Adipose tissue (tissue), 3 donors: ENCODE results near the gene FOXO6. TPM values are rescaled to one million over a fixed set of nuclear protein-coding genes. Genes with fewer than 3 reads are reported as not detected.

Experiments used
- H3K27ac ChIP-seq: one replicate; pipeline ENCODE4 v1.5.1; 2013; ENCODE audit warnings: low read depth, low read length
- WGBS, 3 donors: extraction: QIAGEN DNeasy Blood & Tissue Kit; methylation state at CpG; one replicate each; pipeline ENCODE4 v1.1.7; 2013; 5-methylcytosine and 5-hydroxymethylcytosine counted together
- polyA plus RNA-seq, 3 donors: library from polyadenylated mRNA; stranded (reverse); fragments of 200-250 nt; gene quantifications; one replicate each; pipeline ENCODE4 v1.2.3, GENCODE V29; 2013
- donor health status: healthy with polysubstance abuse.
- donor health status: Bipolar disorder and iron deficiency.
- donor health status: healthy.

The FOXO6 gene
- polyA plus RNA-seq, 3 donors, result 0.24 to 0.37 (median 0.34) TPM

GRCh38 chr1:41345434-41346075, 15.7 kb upstream of the FOXO6 start:
- WGBS, 3 donors, result 75 to 89% (median 83%) methylated on average over 4 of the region's 4 CpGs
- no peak overlapping the region for H3K27ac ChIP-seq

- no peak overlapping the region for H3K27ac ChIP-seq
- 95 to 98% (median 98%) methylated on average over 2 of the region's 2 CpGs for WGBS, 3 donors
Measured at GRCh38 chr1:41347276-41347675, 14.0 kb upstream of the FOXO6 start.

- 82 to 91% (median 83%) methylated on average over 4 of the region's 4 CpGs for WGBS, 3 donors
- no peak overlapping the region for H3K27ac ChIP-seq
Measured at GRCh38 chr1:41348394-41348793, 12.8 kb upstream of the FOXO6 start.

- WGBS, 3 donors, result 84 to 93% (median 88%) methylated on average over 8 of the region's 8 CpGs
- H3K27ac ChIP-seq, result no peak overlapping the region
Measured at GRCh38 chr1:41349361-41350054, 11.7 kb upstream of the FOXO6 start.

GRCh38 chr1:41350055-41350378, 11.2 kb upstream of the FOXO6 start:
- 59 to 83% (median 78%) methylated on average over 2 of the region's 2 CpGs for WGBS, 3 donors
- no peak overlapping the region for H3K27ac ChIP-seq

GRCh38 chr1:41351262-41352151, 9.7 kb upstream of the FOXO6 start:
- WGBS, 3 donors, result 75 to 84% (median 78%) methylated on average over 6 of the region's 6 CpGs

GRCh38 chr1:41353744-41354143, 7.5 kb upstream of the FOXO6 start:
- H3K27ac ChIP-seq, result no peak overlapping the region
- WGBS, 3 donors, result 83 to 87% (median 86%) methylated on average over 9 of the region's 9 CpGs

More at GRCh38 chr1:41351262-41352151, 9.7 kb upstream of the FOXO6 start:
- no peak overlapping the region for H3K27ac ChIP-seq

- 88 to 95% (median 91%) methylated on average over 3 of the region's 3 CpGs for WGBS, 3 donors
- H3K27ac ChIP-seq, result no peak overlapping the region
Measured at GRCh38 chr1:41354956-41355355, 6.3 kb upstream of the FOXO6 start.

- WGBS, 3 donors, result 97 to 100% (median 100%) methylated on average over 1 of the region's 1 CpG
- H3K27ac ChIP-seq, result no peak overlapping the region
Measured at GRCh38 chr1:41355356-41355755, 5.9 kb upstream of the FOXO6 start.

GRCh38 chr1:41355761-41356160, 5.5 kb upstream of the FOXO6 start:
- no peak overlapping the region for H3K27ac ChIP-seq
- 77 to 82% (median 78%) methylated on average over 6 of the region's 6 CpGs for WGBS, 3 donors

GRCh38 chr1:41356752-41357151, 4.5 kb upstream of the FOXO6 start:
- H3K27ac ChIP-seq, result no peak overlapping the region
- WGBS, 3 donors, result 93 to 95% (median 95%) methylated on average over 4 of the region's 4 CpGs

- WGBS, 3 donors, result 41 to 65% (median 51%) methylated on average over 4 to 6 of the region's 6 CpGs
- H3K27ac ChIP-seq, result no peak overlapping the region
Measured at GRCh38 chr1:41357451-41358101, 3.7 kb upstream of the FOXO6 start.

GRCh38 chr1:41358131-41359021, 2.9 kb upstream of the FOXO6 start:
- no peak overlapping the region for H3K27ac ChIP-seq
- 62 to 77% (median 62%) methylated on average over 25 of the region's 25 CpGs for WGBS, 3 donors

GRCh38 chr1:41359211-41360073, 1.8 kb upstream of the FOXO6 start:
- H3K27ac ChIP-seq, result no peak overlapping the region
- 89 to 94% (median 93%) methylated on average over 10 of the region's 10 CpGs for WGBS, 3 donors

- H3K27ac ChIP-seq, result no peak overlapping the region
- WGBS, 3 donors, result 74 to 81% (median 78%) methylated on average over 12 of the region's 12 CpGs
Measured at GRCh38 chr1:41360074-41360785, 1.0 kb upstream of the FOXO6 start.
